ENCODE data around the gene LRRC3. TPM values are rescaled to one million over a fixed set of nuclear protein-coding genes. Genes with fewer than 3 reads are reported as not detected.
A peak's percentile ranks its signal among the peaks of the same experiment; 100 is the strongest.

Gene LRRC3
- total and polyA plus RNA-seq, 2 of the 8 experiments (the other 6 are each of a cell fraction or from before 2014, with no cell fraction given) = 3.1 to 5.4 TPM

GRCh38 chr21:44423941-44424607 is 31.2 kb upstream of the LRRC3 start:
- Histone ChIP-seq H3K79me2 (ENCODE audit: control insufficient read depth in 1 of 2, insufficient read depth in 2 of 2, low read length in 2 of 2) (no peaks in the 10 kb centered on the region), H3K36me3 (ENCODE audit: control insufficient read depth in 2 of 4, insufficient read depth in 4 of 4, low read length in 3 of 4) (no peaks in the 10 kb centered on the region), H3K4ac (replicated peaks; ENCODE audit: insufficient read length, low read depth, low read length) (no peak overlapping the region), H3K4me2 (ENCODE audit: insufficient read depth in 1 of 2, low read depth in 2 of 2, low read length in 2 of 2) (no peak overlapping the region), H3K4me1 (replicated peaks in 1 of 4; ENCODE audit: control insufficient read depth in 3 of 4, insufficient read depth in 4 of 4, low read length in 3 of 4) (no peaks in the 10 kb centered on the region; a peak in 2 of 7 replicates), H3K4me3 (ENCODE audit: extremely low read depth in 1 of 4, insufficient read depth in 2 of 4, low read depth in 3 of 4, low read length in 4 of 4) (no peak overlapping the region), H3K79me1 (ENCODE audit: low read depth, low read length) (no peaks in the 10 kb centered on the region), H2BK120ac (replicated peaks; ENCODE audit: low read depth, low read length) (no peak overlapping the region), H2AFZ (ENCODE audit: low read length) (no peak overlapping the region), H2BK20ac (ENCODE audit: low read length) (no peak overlapping the region), H3K14ac (ENCODE audit: insufficient read length) (no peak overlapping the region), H3K27ac (ENCODE audit: low read depth, low read length) (no peak overlapping the region), H3K9me3 (ENCODE audit: insufficient read depth in 2 of 2, low read depth in 1 of 2, low read length in 1 of 2) (peaks cover 6 to 8% of the 10 kb centered on the region in 2 experiments), H3K18ac (ENCODE audit: extremely low read depth, low read length) (no peak overlapping the region), H4K8ac (ENCODE audit: extremely low read depth, insufficient read depth, low read length) (0 out of 2 replicates have a peak overlapping the region, but pooled peaks have one; percentile 25), H3K23me2 (ENCODE audit: low read depth, low read length) (peaks cover 9% of the 10 kb centered on the region; the same call in 1 of the 2 replicates), H4K5ac (ENCODE audit: insufficient read length, low read depth, low read length) (no peak overlapping the region), H2BK12ac (ENCODE audit: low read depth, low read length) (no peak overlapping the region), H2BK5ac (ENCODE audit: low read depth, low read length) (no peak overlapping the region), H2AK5ac (ENCODE audit: low read depth, low read length) (no peak overlapping the region), H3K23ac (ENCODE audit: insufficient read length) (no peak overlapping the region), H3K9ac (replicated peaks in 1 of 4; ENCODE audit: extremely low read depth in 1 of 4, low read depth in 3 of 4, low read length in 3 of 4) (no peak overlapping the region), H4K20me1 (replicated peaks in 1 of 2; ENCODE audit: control insufficient read depth in 1 of 2, insufficient read depth in 2 of 2, low read length in 2 of 2) (peaks cover 0 to 6% of the 10 kb centered on the region in 2 experiments), H3K56ac (replicated peaks; ENCODE audit: insufficient read length, low read depth, low read length) (no peak overlapping the region), H3K27me3 (replicated peaks in 1 of 4; ENCODE audit: control insufficient read depth in 3 of 4, extremely low read depth in 1 of 4, insufficient read depth in 3 of 4, low read length in 3 of 4) (no peaks in the 10 kb centered on the region), H4K91ac (replicated peaks; ENCODE audit: insufficient read length, low read length) (no peak overlapping the region), H2BK15ac (ENCODE audit: low read length) (no peak overlapping the region)
- WGBS, 2 experiments (ENCODE audit: extremely low coverage in 1 of 2, insufficient coverage in 1 of 2, insufficient read length in 1 of 2, insufficient replicate concordance in 2 of 2, low coverage in 1 of 2, low lambda C conversion rate in 2 of 2, missing lambda C conversion rate in 1 of 2) = 82% methylated on average over 17 of the region's 17 CpGs; no CpG with 5 or more reads in 1 of the 2 experiments
- FAIRE-seq (no peak), DNase-seq (ENCODE audit: low read depth in 1 of 2, low spot score in 2 of 2) (no peak)
- no peak for TF ChIP-seq ATF3 (IDR thresholded peaks at IDR 0.05; ENCODE audit: insufficient read depth, low read depth, low read length)
- ChIA-PET POLR2A (ENCODE audit: partially characterized antibody) (no interaction called here), CTCF (ENCODE audit: partially characterized antibody) (no interaction called here)

All from H1 (cell line).